ENCODE data around the gene FPGS. TPM values are rescaled to one million over a fixed set of nuclear protein-coding genes. Genes with fewer than 3 reads are reported as not detected.
"Not testable (repeated sequence)": the region's sequence is repeated elsewhere in the genome, so short reads cannot be mapped to it uniquely, and the experiment has no call there.

FPGS gene
- total and polyA plus RNA-seq, 7 donors: 9.2 to 51.3 (median 32.6) TPM

DNA sequence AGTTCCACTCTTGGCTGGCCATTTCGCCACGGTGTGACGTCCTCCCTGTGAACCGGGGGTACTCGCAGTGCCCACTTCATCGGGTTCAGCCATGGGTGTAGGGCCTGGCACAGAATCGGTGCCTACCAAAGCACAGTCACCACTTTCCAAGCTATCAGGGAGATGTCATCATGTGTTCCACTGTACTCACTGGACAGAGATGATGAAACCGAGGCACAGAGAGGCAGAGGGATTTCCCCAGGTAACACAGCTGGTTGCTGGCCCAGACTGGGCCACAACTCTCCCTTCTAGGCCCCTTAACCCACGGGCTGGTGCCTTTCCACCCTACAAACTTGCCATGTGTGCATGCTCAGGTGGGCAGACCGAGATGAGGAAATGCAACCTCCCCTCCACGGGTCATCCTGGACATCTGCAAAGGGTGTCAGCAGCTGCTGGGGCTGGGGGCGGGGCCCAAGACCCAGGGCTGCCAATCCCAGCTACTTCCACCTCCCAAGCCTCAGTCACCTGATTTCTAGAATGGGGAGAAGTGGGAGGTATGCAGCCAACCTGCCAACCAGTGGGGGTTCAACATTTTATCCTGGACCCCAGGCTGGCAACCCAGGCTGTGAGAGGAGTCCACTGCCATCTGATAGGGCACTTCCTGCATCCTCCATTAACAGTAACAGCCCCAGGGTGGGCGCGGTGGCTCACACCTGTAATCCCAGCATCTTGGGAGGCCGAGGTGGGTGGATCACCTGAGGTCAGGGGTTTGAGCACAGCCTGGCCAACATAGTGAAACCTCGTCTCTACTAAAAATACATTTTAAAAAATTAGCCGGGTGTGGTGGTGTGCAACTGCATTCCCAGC is 23.3 kb upstream of the FPGS start:
- Histone ChIP-seq H3K27me3 (no peaks in the 10 kb centered on the region), H3K4me1 (peaks cover 0 to 5% (median under 1%) of the 10 kb centered on the region in 4 donors), H3K9me3 (no peaks in the 10 kb centered on the region), H3K36me3 (no peaks in the 10 kb centered on the region), H3K27ac (peak overlapping the region; percentile 11 to 52 (median 26)), H3K4me3 (no peak overlapping the region)
- TF ChIP-seq EP300 (IDR thresholded peaks at IDR 0.05): no peak
- no peak for TF ChIP-seq POLR2AphosphoS5 (IDR thresholded peaks at IDR 0.05)
- TF ChIP-seq POLR2A (IDR thresholded peaks at IDR 0.05): no peak
- TF ChIP-seq, protein P1, sequence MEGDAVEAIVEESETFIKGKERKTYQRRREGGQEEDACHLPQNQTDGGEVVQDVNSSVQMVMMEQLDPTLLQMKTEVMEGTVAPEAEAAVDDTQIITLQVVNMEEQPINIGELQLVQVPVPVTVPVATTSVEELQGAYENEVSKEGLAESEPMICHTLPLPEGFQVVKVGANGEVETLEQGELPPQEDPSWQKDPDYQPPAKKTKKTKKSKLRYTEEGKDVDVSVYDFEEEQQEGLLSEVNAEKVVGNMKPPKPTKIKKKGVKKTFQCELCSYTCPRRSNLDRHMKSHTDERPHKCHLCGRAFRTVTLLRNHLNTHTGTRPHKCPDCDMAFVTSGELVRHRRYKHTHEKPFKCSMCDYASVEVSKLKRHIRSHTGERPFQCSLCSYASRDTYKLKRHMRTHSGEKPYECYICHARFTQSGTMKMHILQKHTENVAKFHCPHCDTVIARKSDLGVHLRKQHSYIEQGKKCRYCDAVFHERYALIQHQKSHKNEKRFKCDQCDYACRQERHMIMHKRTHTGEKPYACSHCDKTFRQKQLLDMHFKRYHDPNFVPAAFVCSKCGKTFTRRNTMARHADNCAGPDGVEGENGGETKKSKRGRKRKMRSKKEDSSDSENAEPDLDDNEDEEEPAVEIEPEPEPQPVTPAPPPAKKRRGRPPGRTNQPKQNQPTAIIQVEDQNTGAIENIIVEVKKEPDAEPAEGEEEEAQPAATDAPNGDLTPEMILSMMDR (IDR thresholded peaks at IDR 0.05): no peak
- no peak for DNase-seq
- WGBS, 2 donors: 48 to 74% methylated on average over 17 of the region's 17 CpGs
- intact Hi-C loops (cut with DNase I): no loop called here

DNA sequence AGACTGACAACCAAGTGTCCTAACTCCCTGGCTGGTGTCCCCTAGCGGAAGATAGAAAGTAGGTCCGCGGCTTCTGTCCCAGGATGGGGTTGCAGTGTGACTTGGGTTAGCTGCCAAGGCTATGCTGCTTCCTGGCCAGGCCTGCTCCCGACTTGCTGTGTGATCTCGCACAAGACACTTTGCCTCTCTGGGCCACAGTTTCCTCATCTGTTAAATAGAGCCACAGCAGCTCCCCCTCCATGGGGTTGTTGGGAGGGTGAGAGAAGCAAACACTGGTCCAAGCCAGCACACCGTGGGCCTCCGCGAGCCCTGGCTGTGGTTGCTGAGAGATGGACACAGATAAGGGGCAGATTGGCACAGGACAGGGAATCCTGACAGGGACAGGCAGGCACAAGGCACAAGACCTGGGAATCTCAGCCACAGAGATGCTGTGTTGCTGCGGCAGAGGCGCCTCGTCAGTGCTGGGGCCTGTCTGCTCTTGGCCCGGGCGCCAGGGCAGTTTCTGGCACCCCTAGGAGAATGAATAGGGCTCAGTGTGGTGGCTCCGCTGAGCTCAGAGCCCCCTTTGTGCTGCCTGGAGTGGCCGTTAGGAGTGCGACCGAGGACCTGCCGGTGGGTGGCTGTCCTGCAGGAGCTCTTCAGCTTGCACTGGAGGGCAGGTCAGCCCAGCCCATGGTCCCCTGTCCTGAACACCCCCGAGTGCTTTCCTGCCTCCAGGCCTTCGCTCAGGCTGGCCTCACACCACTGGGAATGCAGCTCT is 22.4 kb upstream of the FPGS start:
- TF ChIP-seq, protein P1 (IDR thresholded peaks at IDR 0.05): no peak
- intact Hi-C loops (cut with DNase I): loop anchor here (5.0 kb wide), 1 partner anchor 193 kb away; no protein-coding TSS in a partner anchor
- Histone ChIP-seq H3K9me3 (no peaks in the 10 kb centered on the region), H3K4me3 (no peak overlapping the region), H3K36me3 (no peaks in the 10 kb centered on the region), H3K4me1 (peaks cover 0 to 9% (median 5%) of the 10 kb centered on the region in 4 donors), H3K27me3 (no peaks in the 10 kb centered on the region), H3K27ac (no peak overlapping the region)
- 82 to 85% methylated on average over 20 of the region's 20 CpGs for WGBS, 2 donors
- no peak for DNase-seq

DNA sequence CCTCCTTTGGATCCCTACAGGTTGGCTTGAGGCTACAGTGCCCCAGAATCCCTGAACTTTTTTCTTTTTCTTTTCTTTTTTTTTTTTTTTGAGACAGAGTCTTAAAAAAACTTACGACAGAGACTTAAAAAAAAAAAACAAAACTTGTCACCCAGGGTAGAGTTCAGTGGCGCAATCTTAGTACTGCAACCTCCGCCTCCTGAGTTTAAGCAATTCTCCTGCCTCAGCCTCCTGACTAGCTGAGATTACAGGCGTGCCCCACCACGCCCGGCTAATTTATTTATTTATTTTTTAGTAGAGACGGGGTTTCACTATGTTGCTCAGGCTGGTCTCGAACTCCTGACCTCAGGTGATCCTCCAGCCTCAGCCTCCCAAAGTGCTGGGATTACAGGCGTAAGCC is 21.8 kb upstream of the FPGS start:
- H3K27me3 ChIP-seq, H3K4me3 ChIP-seq, DNase-seq, H3K27ac ChIP-seq, H3K36me3 ChIP-seq, H3K4me1 ChIP-seq, H3K9me3 ChIP-seq: not testable (repeated sequence)
- 44 to 77% methylated on average over 9 of the region's 9 CpGs for WGBS, 2 donors
- intact Hi-C loops (cut with DNase I): loop anchor here (5.0 kb wide), 1 partner anchor 194 kb away; no protein-coding TSS in a partner anchor

DNA sequence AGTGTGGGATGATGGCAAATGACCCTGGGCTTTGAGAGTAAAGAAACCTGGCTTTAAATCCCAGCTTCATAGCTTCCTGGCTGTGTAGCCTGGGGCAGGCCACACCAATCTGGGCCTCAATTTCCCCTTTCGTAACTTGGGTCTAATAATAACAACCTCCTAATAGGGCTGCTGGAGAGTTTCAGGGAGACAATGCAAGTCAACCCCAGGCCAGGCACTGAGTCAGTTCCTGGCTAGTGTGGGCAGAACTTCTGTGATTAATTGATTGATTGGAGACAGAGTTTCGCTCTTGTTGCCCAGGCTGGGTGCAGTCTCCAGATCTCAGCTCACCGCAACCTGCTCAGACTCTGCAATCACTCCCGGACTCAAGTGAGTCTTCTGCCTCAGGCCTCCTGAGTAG is 20.9 kb upstream of the FPGS start:
- intact Hi-C loops (cut with DNase I): loop anchor here (5.0 kb wide), 1 partner anchor 195 kb away; no protein-coding TSS in a partner anchor
- WGBS, 2 donors: 93 to 95% methylated on average over 4 of the region's 4 CpGs
- peaks cover 0 to 14% (median 10%) of the 10 kb centered on the region in 4 donors for H3K4me1 ChIP-seq
- H3K4me3 ChIP-seq: no peak overlapping the region
- H3K9me3 ChIP-seq: no peaks in the 10 kb centered on the region
- no peaks in the 10 kb centered on the region for H3K27me3 ChIP-seq
- no peak for DNase-seq
- H3K36me3 ChIP-seq: no peaks in the 10 kb centered on the region
- H3K27ac ChIP-seq: no peak overlapping the region
- TF ChIP-seq EP300 (IDR thresholded peaks at IDR 0.05) (no peak), POLR2A (IDR thresholded peaks at IDR 0.05) (no peak), POLR2AphosphoS5 (IDR thresholded peaks at IDR 0.05) (no peak)
- TF ChIP-seq, protein P1 (IDR thresholded peaks at IDR 0.05): no peak
